Epithelial cell of esophagus (primary cell): ENCODE data around the gene ZKSCAN1.

Experiments used
- DNase-seq: peaks from one replicate; pipeline ENCODE4 v3.0.0; 2010; ENCODE audit warnings: low read depth
- H3K4me3 ChIP-seq: 2 replicates; pipeline ENCODE4 v1.5.1; 2011; ENCODE audit warnings: mild to moderate bottlenecking, low read length, control low read depth
- TF ChIP-seq, protein P1 (sequence below): IDR thresholded peaks from 2 replicates; pipeline ENCODE4 v1.5.1; 2011; ENCODE audit warnings: low read depth, mild to moderate bottlenecking, low read length, control low read depth, inconsistent platforms; ENCODE audit not compliant: insufficient read depth; ENCODE audit errors: missing control alignments

ZKSCAN1 gene

GRCh38 chr7:99992330-99993038 is 22.9 kb upstream of the ZKSCAN1 start:
- no peak overlapping the region for H3K4me3 ChIP-seq
- TF ChIP-seq, protein P1, sequence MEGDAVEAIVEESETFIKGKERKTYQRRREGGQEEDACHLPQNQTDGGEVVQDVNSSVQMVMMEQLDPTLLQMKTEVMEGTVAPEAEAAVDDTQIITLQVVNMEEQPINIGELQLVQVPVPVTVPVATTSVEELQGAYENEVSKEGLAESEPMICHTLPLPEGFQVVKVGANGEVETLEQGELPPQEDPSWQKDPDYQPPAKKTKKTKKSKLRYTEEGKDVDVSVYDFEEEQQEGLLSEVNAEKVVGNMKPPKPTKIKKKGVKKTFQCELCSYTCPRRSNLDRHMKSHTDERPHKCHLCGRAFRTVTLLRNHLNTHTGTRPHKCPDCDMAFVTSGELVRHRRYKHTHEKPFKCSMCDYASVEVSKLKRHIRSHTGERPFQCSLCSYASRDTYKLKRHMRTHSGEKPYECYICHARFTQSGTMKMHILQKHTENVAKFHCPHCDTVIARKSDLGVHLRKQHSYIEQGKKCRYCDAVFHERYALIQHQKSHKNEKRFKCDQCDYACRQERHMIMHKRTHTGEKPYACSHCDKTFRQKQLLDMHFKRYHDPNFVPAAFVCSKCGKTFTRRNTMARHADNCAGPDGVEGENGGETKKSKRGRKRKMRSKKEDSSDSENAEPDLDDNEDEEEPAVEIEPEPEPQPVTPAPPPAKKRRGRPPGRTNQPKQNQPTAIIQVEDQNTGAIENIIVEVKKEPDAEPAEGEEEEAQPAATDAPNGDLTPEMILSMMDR, result no peak
- no peak for DNase-seq

DNA sequence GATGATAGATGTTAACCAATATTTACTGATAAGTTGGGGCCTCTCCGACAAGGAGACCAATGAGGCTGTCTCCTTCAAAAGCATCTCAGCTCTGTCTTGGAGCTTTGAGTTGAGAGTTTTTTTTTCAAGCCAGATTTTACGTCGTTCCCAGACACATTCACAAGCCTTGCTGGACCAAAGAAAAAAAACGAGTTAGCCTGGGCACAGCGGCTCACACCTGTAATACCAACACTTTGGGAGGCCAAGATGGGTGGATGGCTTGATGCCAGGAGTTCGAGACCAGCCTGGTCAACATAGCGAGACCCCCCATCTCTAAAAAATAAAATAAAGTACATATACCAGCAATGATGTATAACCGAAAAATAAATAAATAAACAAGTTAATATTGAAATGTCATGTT is 20.6 kb upstream of the ZKSCAN1 start:
- DNase-seq, result no peak
- TF ChIP-seq, protein P1, result no peak

GRCh38 chr7:99996755-99997544 is 18.4 kb upstream of the ZKSCAN1 start:
- H3K4me3 ChIP-seq, result peak overlapping the region; percentile 17
- TF ChIP-seq, protein P1, result no peak
- no peak for DNase-seq

More for the DNA sequence above, 20.6 kb upstream of the ZKSCAN1 start:
- no peak overlapping the region for H3K4me3 ChIP-seq

GRCh38 chr7:99997545-99998137 is 17.8 kb upstream of the ZKSCAN1 start:
- DNase-seq, result peak; percentile 20
- H3K4me3 ChIP-seq, result peak overlapping the region; percentile 17
- TF ChIP-seq, protein P1, result no peak

DNA sequence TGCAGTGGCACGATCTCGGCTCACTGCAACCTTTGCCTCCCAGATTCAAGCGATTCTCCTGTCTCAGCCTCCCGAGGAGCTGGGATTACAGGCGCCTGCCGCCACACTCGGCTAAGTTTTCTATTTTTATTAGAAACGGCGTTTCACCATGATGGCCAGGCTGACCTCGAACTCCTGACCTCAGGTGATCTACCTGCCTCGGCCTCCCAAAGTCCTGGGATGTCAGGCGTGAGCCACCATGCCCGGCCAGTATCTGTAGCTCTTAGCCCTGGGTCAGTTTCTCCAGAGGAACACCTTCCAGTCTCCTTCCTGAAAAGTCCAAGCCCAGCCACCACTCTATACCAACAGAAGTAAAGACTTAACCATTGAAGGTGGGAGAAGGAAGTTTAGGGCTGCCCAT is 15.2 kb upstream of the ZKSCAN1 start:
- no peak for DNase-seq
- no peak overlapping the region for H3K4me3 ChIP-seq
- TF ChIP-seq, protein P1, result no peak

DNA sequence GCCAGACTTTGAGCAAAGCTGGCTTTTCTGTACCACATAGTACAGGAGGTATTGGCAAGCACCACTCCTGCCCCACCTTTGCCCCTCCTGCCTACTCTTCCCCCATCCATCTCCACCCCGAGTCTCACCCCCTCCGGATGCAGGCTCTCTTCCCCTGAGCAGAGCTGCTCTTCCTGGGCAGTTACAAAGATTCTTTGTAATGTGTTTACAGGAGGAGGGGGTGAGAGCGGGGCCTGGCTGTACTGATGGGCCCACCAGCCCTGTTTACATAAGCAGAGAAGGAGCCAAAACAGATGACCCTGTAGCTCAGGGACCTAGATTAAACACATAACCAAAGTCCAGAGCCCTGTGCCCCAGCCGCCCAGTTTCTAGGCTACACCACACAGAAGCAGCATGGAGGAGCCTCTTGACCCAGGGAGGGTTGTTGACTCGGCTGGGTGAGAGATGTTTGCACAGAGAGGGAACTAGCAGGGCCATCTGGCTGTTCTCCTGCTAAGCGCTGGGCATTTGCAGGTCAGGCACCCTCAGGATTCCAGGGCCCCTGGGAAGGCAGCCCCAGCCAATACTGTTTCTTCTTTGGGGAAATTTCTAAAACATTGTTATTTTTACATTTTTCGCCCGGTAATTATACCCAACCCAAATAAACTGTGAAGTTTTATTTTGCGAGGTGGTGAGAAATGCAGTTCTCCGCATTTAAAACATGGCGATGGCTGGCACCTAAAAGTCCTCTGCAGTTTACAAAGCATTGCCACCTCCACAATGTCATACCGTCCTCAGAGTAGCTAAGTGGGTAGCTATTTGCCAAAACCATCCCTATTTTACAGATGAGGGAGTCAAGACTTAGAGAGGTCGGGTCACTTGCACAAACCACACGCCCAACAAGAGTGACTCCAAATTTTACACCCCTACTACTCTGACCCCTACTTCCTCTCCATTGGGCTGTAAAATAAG is 11.4 kb upstream of the ZKSCAN1 start:
- DNase-seq, result no peak
- H3K4me3 ChIP-seq, result no peak overlapping the region
- TF ChIP-seq, protein P1, result no peak
